ENCODE results near the gene TXNL4A.

DNA sequence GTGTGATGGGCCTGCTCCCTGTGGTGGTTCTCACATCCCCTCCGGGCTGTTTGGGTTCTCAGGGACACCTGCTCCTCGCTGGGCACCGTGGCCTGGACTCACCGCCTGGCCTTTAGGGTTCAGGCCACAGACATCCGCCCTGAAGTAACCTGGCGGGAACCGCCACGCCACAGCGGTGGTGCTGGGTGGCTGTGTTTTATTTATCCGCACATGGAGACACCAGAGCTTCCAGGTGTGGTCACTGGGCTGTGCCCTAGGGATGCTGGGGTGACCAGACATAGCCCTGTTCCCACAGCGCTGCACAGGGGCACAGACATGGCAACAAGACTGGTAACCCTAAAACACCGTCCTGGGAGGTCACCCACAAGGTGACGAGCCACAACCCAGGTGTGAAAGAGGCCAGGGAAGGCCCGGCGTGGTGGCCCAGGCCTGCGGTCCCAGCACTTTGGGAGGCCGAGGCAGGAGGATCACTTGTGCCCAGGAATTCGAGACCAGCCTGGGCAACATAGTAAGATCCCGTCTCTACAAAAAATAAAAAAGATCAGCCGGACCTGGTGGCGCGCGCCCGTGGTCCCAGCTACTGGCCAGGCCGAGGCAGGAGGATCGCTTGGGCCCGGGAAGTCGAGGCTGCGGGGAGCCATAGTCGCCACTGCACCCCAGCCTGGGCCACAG lies 24.6 kb downstream of the TXNL4A start:
- TF ChIP-seq, protein P1, sequence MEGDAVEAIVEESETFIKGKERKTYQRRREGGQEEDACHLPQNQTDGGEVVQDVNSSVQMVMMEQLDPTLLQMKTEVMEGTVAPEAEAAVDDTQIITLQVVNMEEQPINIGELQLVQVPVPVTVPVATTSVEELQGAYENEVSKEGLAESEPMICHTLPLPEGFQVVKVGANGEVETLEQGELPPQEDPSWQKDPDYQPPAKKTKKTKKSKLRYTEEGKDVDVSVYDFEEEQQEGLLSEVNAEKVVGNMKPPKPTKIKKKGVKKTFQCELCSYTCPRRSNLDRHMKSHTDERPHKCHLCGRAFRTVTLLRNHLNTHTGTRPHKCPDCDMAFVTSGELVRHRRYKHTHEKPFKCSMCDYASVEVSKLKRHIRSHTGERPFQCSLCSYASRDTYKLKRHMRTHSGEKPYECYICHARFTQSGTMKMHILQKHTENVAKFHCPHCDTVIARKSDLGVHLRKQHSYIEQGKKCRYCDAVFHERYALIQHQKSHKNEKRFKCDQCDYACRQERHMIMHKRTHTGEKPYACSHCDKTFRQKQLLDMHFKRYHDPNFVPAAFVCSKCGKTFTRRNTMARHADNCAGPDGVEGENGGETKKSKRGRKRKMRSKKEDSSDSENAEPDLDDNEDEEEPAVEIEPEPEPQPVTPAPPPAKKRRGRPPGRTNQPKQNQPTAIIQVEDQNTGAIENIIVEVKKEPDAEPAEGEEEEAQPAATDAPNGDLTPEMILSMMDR (IDR thresholded peaks at IDR 0.05), result no peak
- no peak for TF ChIP-seq POLR2AphosphoS5 (IDR thresholded peaks at IDR 0.05)
